GM20431 (cell line): ENCODE results near the gene ZNF684.
"Not testable (repeated sequence)": the region's sequence is repeated elsewhere in the genome, so short reads cannot be mapped to it uniquely, and the experiment has no call there.

Source experiments
- in situ Hi-C: fragments of 300-500 bp; cut with MseI, MboI; formaldehyde crosslinking; loops from one replicate; pipeline ENCODE4 v1.15.0; 2020; ENCODE audit warnings: low sequenced_read_pairs; ENCODE audit not compliant: unreplicated experiment

Gene ZNF684

DNA sequence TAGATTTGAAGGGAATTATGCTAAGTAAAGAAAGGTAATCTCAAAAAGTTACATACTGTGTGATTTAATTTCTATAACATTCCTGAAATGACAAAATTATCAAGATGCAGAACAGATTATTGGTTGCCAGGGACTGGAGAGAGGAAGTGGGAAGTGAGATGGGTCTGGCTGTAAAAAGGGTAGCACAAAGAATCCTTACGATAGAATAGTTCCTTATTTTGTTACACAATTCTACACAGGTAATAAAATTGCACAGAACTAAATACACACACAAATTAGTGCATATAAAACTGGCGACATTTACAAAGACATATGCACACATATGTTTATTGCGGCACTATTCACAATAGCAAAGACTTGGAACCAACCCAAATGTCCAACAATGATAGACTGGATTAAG lies 33.5 kb downstream of the ZNF684 start:
- in situ Hi-C loops: no loop called here

GRCh38 chr1:40567825-40568224 lies 36.4 kb downstream of the ZNF684 start:
- in situ Hi-C loops: no loop called here

DNA sequence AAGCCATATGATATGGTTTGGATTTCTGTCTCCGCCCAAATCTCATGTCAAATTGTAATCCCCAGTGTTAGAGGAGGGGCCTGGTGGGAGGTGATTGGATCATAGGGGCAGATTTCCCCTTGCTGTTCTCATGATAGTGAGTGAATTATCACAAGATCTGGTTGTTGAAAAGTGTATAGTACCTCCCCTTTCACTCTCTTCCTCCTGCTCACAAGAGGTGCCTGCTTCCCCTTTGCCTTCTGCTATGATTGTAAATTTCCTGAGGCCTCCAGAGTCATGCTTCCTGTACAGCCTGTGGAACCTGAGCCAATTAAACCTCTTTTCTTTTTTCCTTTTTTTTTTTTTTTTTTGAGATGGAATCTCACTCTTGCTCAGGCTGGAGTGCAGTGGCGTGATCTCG lies 43.4 kb downstream of the ZNF684 start:
- in situ Hi-C loops: not testable (repeated sequence)

DNA sequence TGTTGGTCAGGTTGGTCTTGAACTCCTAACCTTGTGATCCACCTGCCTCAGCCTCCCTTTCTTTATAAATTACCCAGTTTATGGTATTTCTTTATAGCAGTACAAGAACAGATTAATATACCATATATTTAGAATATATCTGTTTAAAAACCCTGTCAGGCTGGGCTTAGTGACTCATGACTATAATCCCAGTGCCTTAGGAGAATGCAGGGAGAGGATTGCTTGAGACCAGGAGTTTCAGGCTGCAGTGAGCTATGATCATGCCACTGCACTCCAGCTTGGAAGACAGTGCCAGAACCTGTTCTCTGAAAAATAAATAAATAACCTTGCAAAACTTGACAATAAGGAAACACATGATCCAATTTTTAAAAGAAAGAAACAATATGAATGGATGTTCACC lies 43.9 kb downstream of the ZNF684 start:
- in situ Hi-C loops: no loop called here

- in situ Hi-C loops: no loop called here
Observed at GRCh38 chr1:40582116-40582515, 50.7 kb downstream of the ZNF684 start.

DNA sequence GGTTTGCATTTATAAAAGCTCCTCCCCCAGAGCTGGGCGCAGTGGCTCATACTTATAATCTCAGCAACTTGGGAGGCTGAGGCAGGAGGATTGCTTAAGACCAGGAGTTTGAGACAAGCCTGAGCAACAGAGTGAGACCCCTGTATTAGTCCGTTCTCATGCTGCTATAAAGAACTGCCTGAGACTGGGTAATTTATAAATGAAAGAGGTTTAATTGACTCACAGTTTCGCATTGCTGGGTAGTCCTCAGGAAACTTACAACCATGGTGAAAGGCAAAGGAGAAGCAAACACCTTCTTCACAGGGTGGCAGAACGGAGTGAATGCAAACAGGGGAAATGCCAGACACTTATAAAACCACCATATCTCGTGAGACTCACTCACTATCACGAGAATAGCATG lies 52.5 kb downstream of the ZNF684 start:
- in situ Hi-C loops: no loop called here

- in situ Hi-C loops: no loop called here
Observed at GRCh38 chr1:40588586-40588985, 57.1 kb downstream of the ZNF684 start.

DNA sequence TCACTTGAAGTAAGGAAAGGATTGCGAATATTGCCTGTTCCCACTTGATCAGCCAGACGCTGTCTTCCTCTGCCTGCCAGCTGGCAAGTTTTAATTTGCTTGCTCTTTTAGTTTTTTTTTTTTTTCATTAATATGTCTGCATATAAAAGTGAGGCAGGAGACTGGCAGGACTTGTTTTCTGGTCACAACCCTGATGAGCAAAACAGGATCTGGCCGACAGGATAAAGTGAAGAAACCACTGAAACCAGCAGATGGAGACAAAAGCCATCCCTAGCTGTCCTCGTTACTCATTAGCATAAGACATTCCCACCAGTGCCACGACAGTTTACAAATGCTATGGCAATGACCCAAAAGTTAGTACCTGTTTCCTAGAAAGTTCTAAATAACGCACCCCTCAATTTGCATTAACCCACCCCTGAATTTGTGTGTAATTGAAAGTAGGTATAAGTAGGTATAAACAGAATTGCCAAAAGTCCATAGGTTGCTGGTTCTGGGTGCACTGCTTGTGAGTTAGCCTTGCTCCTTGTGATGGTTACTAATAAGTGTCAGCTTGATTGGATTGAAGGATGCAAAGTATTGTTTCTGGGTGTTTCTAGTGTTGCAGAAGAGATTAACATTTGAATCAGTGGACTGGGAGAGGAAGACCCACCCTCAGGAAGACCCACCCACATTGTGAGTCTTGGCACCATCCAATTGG lies 60.8 kb downstream of the ZNF684 start:
- in situ Hi-C loops: no loop called here

DNA sequence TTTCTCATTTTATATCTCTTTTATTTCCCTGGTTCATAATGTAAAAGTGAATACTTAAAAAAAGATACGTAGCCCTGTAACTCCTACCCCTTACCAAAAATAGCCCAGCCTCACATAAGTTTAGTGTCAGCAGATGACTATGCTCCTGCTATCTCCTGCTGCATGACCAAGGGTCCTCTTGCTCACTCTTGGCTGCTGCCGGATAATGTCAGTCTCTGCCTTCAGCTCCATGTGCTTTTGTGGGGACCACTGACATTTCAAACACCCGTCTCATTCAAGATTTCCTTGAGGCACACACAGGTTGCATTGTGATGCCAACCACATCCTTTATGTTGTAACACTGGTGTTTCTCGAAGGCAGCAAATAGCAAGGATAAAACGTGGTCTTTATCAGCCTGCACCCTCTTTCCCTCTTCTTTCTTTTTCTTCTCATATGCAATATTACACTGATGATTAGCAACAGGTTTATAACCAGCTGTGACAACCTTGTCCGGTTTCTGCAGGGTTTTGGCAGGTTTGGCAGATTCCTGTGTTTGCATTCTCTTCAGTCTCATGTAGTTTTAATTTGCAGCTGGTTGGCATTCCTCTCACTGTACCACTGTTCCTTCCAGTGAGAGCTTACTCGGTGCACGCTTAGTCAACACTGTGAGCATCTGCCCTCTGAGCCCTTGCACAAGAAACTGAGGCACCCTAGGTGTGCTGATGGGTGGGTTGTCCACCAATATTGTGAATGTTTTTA lies 62.2 kb downstream of the ZNF684 start:
- in situ Hi-C loops: no loop called here

DNA sequence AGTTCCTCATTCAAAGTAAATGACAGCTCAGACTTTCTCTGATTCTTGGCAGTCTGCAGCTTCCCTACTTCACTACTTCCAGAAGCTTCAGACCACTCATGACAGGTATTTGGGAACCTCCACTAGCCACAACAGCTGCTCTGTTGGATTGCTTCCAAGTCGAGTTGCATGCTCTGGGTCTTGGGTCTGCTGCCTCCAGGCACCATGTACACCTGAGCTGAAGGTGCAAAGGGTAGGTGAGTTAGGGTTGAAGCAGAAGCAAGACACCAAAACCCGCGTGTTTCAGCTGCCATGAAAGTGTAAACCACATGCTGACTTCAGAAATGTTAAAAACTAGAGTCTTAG lies 62.7 kb downstream of the ZNF684 start:
- in situ Hi-C loops: no loop called here

DNA sequence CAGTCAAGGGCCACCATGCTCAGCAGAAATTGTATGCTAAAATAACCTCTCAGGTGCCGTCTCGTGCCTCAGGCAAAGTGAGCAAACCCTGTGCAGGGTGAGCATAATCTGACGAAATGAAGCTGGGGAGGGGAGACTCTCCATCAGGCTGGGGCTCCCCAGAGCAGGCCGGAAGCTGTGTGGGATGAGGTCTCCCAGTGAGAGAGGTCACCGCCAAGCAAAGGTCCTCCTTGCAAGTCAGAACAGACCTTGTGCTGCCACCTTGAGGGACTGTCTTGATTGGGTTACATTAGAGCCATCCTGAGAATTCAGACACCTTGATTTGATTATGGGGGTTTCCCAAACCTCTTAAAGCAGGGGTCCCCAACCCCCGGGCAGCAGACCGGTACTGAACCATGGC lies 64.2 kb downstream of the ZNF684 start:
- in situ Hi-C loops: no loop called here
